GM12874 (cell line): ENCODE results near the gene ADGRD1.

Experiments
- CTCF ChIP-seq: IDR thresholded peaks from 2 replicates; pipeline ENCODE4 v1.5.1; 2011; ENCODE audit warnings: low read depth, mild to moderate bottlenecking, control low read depth, low read length, moderate library complexity; ENCODE audit not compliant: insufficient read depth

Gene ADGRD1

GRCh38 chr12:131009595-131010395, 56.1 kb downstream of the ADGRD1 start:
- TF ChIP-seq CTCF, result no peak

DNA sequence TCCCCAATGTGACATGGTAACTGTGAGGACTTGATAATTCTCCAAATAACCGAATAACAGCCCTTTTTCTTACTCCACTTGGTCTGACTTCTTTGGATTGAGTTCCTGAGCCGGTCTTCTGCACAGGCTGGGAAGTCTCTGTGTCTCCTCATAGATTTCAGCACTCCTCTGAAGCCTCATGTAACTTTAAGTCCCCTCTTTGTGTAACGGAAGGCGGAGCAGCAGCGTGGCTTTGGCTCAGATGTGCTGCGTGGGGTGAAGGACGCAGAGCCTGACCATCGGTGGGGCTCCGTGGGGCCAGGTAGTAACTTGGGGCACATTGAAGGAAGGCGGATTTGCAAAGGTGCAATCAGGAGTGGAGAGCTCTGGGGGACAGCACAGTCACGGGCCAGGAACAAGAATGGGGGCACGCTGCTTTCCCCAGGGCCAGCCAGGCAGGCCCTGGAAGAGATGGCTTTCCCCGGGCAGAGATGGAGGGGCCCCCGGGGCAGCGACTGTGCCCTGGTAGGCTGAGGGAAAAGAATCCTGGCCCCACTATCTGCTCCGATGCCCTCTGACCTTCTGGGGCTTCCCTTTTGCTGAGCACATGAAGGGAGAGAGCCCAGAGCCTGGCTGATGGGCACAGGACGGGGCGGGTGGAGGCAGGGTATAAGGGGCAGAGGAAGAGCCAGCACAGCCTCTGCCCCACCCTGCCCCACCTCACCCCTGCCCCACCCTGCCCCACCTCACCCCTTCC, 56.9 kb downstream of the ADGRD1 start:
- TF ChIP-seq CTCF, result no peak

DNA sequence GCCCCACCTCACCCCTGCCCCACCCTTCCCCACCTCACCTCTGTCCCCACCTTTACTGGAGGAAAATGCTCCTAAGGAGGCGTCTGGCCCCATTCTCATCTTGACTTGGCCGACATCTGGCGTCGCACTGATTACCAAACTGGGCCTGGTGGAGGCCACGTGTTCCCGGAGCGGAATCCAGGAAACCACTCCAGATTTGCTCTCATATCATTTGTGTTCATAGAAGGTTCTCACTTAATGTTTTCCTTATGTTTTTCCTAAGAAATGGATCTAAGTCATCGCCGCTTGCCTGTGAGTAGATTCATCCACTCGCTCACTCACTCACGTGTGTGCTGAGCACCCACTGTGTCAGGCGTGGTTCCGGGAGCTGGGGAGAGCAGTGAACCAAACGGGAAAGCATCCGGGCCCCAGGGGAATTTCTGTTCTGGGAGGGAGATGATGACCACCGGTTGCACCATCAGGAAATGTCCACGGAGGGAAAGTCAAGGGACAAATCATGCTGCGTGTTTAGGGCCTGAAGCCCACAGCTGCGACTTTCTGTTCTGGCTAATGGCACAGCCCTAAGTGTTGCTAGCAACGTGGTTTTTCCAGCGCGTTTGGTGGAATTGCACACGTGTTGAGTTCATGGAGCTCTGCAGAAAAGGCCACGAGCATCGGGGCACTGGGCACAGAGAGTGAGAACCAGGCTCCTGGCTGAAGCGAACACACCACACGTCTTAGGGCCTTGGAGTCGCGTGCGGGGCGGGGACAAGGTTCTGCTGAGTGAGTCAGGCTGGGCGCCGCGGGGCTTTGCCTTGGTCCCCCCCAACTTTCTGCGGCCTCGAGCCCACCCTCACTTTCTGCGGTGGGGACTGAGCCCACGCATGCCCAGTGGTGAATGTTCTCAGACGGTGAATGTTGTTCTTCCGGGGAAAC, 57.7 kb downstream of the ADGRD1 start:
- no peak for TF ChIP-seq CTCF

DNA sequence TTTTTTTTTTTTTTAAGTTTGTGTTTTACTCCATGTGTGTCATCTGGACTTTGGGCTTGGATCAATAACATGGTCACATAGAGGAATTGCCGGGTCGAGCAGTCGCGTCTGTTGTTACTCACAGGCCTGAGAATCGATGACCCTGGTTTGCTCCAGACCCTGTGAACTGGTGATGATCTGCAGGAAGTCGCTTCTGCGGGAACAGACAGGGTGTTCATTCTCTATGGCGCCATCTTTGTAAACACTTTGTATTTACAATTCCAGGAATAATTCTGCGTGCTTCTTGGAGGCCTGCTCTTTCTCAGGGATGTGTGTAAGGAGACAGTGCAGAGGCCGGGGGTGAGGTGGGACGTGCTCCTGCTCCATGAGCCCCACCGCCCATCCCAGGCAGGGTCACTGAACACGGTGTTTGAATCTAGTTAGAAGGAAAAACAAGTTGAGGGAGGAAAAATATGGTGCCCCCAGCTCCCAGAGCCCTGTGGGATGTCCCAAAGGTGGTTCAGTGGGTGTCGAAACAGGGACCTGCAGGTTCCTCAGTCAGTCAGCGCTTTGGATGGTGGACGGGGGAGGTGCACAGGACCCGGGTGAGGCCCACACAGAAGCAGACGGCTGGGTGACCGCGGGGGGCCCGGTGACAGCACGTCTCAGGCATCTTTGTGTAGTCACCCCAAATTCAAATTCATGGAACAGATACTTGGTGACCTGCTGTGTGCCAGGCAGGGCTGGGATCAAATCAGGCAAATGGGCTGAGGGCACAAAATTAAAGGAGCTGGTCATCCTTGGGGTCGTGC, 58.8 kb downstream of the ADGRD1 start:
- TF ChIP-seq CTCF, result no peak

- no peak for TF ChIP-seq CTCF
Measured at GRCh38 chr12:131013118-131013517, 59.4 kb downstream of the ADGRD1 start.

DNA sequence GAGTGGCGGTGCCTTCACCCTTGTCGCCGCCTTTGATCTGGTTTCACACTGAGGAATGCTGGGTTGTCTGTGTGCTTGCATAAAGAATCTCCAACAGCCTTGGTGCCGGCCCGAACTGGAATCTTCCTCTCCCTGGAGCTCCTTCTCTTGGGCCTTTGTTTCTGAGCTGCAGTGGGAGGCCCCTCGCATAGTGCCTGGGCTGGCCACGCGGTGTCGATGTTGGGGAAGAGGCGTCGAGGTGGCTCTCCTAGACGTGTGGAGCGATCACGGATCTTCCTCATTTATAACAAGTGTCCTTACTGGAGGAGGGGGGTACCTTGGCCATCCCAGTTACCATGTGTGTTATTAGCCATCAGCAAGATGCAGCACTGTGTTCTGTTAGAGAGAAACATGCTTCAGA, 60.6 kb downstream of the ADGRD1 start:
- no peak for TF ChIP-seq CTCF
